Measurements from ENCODE around the gene ERFL.

Gene ERFL

GRCh38 chr19:41936961-41937360 is 8.7 kb upstream of the ERFL start:
- H3K36me3 ChIP-seq (ENCODE audit: insufficient read depth, low read length), result no peaks in the 10 kb centered on the region
- no peak overlapping the region for H2AFZ ChIP-seq (ENCODE audit: low read length)
- H4K20me1 ChIP-seq (ENCODE audit: insufficient read depth, low read length), result no peaks in the 10 kb centered on the region
- peaks cover 46% of the 10 kb centered on the region for H3K4me1 ChIP-seq (ENCODE audit: insufficient read depth, low read length, severe bottlenecking)
- H3K27ac ChIP-seq (ENCODE audit: low read depth, low read length, poor library complexity, severe bottlenecking), result no peak overlapping the region
- no peaks in the 10 kb centered on the region for H3K9me3 ChIP-seq (ENCODE audit: low read length)
- TF ChIP-seq EZH2 (IDR thresholded peaks at IDR 0.05; ENCODE audit: borderline replicate concordance, low read length), result no peak
- TF ChIP-seq, protein P1, sequence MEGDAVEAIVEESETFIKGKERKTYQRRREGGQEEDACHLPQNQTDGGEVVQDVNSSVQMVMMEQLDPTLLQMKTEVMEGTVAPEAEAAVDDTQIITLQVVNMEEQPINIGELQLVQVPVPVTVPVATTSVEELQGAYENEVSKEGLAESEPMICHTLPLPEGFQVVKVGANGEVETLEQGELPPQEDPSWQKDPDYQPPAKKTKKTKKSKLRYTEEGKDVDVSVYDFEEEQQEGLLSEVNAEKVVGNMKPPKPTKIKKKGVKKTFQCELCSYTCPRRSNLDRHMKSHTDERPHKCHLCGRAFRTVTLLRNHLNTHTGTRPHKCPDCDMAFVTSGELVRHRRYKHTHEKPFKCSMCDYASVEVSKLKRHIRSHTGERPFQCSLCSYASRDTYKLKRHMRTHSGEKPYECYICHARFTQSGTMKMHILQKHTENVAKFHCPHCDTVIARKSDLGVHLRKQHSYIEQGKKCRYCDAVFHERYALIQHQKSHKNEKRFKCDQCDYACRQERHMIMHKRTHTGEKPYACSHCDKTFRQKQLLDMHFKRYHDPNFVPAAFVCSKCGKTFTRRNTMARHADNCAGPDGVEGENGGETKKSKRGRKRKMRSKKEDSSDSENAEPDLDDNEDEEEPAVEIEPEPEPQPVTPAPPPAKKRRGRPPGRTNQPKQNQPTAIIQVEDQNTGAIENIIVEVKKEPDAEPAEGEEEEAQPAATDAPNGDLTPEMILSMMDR (IDR thresholded peaks at IDR 0.05; ENCODE audit: low read length), result no peak
- H3F3A ChIP-seq (ENCODE audit: insufficient read depth, low read length), result peaks cover 7% of the 10 kb centered on the region; the same call in 1 of the 2 replicates
- no peak overlapping the region for H3K4me2 ChIP-seq (ENCODE audit: low read length)
- peaks cover 13% of the 10 kb centered on the region; the same call in 1 of the 2 replicates for H3K27me3 ChIP-seq (ENCODE audit: insufficient read depth, low read length)
- no peaks in the 10 kb centered on the region for H3K79me2 ChIP-seq (ENCODE audit: insufficient read depth, low read length)
- H3K9me2 ChIP-seq (ENCODE audit: low read depth, low read length), result no peaks in the 10 kb centered on the region
- H3K9ac ChIP-seq (ENCODE audit: low read length), result no peak overlapping the region; the same call in 1 of the 2 replicates
- H3K4me3 ChIP-seq (ENCODE audit: low read depth, low read length, poor library complexity, severe bottlenecking), result no peak overlapping the region

DNA sequence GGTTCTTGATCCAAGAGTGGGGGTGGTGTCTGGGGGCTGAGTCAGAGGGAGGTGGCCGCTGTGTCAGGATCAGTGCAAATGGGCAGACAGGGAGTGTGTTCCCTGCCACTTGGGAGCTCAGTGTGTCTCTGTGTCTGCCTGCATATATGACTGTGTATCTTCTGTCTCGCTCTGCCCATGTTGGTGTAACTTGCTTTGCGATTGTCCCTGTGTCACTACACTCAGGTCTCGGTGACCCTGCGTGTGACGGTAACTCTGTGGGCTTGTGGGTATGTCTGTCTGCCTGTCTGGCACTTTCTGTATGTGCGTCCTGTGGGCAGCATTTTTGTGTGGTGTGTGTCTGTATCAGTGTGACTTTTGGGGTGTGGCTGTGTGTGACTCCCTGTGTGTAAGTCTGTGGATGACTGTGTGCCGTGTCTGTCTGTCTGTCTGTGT is 8.2 kb upstream of the ERFL start:
- Histone ChIP-seq H3K79me2 (ENCODE audit: insufficient read depth, low read length) (no peaks in the 10 kb centered on the region), H3K9me2 (ENCODE audit: low read depth, low read length) (no peaks in the 10 kb centered on the region), H3K4me2 (ENCODE audit: low read length) (no peak overlapping the region), H3K27me3 (ENCODE audit: insufficient read depth, low read length) (peaks cover 13% of the 10 kb centered on the region; the same call in 1 of the 2 replicates), H3K36me3 (ENCODE audit: insufficient read depth, low read length) (no peaks in the 10 kb centered on the region), H3F3A (ENCODE audit: insufficient read depth, low read length) (peaks cover 7% of the 10 kb centered on the region; the same call in 1 of the 2 replicates), H3K27ac (ENCODE audit: low read depth, low read length, poor library complexity, severe bottlenecking) (no peak overlapping the region), H3K4me3 (ENCODE audit: low read depth, low read length, poor library complexity, severe bottlenecking) (no peak overlapping the region), H4K20me1 (ENCODE audit: insufficient read depth, low read length) (no peaks in the 10 kb centered on the region), H3K9ac (ENCODE audit: low read length) (no peak overlapping the region; the same call in 1 of the 2 replicates), H3K9me3 (ENCODE audit: low read length) (no peaks in the 10 kb centered on the region), H2AFZ (ENCODE audit: low read length) (no peak overlapping the region), H3K4me1 (ENCODE audit: insufficient read depth, low read length, severe bottlenecking) (peaks cover 46% of the 10 kb centered on the region)
- no peak for TF ChIP-seq EZH2 (IDR thresholded peaks at IDR 0.05; ENCODE audit: borderline replicate concordance, low read length)
- TF ChIP-seq, protein P1 (IDR thresholded peaks at IDR 0.05; ENCODE audit: low read length), result no peak

DNA sequence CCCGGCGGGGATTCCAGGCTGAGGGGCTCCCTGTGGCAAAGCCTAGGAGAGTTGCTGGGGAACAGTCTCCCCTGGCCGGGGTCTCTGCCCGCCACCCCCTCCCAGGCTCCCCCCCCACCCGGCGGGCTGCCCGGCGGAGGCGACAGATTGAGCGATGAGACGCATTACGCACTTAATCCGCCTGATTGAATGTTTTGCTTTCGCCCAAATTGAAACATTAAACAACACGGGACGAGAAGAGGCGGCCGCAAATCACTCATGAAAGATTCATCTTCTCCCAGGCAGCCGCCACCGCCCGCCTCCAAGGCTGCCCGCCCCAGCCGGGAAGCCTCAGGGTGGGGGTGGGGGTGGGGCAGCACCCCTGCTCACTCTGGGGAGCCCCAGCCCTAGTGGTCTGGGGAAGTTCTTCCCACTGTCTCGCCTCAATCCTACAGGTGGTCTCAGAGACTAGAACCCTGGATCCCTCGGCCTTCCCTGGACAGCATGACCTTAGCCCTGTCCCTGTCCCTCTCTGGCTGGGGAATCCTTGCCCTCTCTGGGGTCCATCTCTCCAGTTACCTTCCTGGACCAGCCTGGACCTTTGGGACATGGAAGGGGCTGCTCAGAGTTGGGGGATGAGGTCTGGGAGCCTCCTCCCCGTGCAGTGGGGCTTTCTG is 7.6 kb upstream of the ERFL start:
- Histone ChIP-seq H3K9me2 (ENCODE audit: low read depth, low read length) (no peaks in the 10 kb centered on the region), H3K27ac (ENCODE audit: low read depth, low read length, poor library complexity, severe bottlenecking) (no peak overlapping the region), H3K36me3 (ENCODE audit: insufficient read depth, low read length) (no peaks in the 10 kb centered on the region), H3K9me3 (ENCODE audit: low read length) (no peaks in the 10 kb centered on the region), H3K4me3 (ENCODE audit: low read depth, low read length, poor library complexity, severe bottlenecking) (no peak overlapping the region), H3K4me2 (ENCODE audit: low read length) (no peak overlapping the region), H3K79me2 (ENCODE audit: insufficient read depth, low read length) (no peaks in the 10 kb centered on the region), H3F3A (ENCODE audit: insufficient read depth, low read length) (peaks cover 7% of the 10 kb centered on the region; the same call in 1 of the 2 replicates), H4K20me1 (ENCODE audit: insufficient read depth, low read length) (no peaks in the 10 kb centered on the region), H3K4me1 (ENCODE audit: insufficient read depth, low read length, severe bottlenecking) (peaks cover 41% of the 10 kb centered on the region), H3K27me3 (ENCODE audit: insufficient read depth, low read length) (peaks cover 13% of the 10 kb centered on the region; the same call in 1 of the 2 replicates), H2AFZ (ENCODE audit: low read length) (no peak overlapping the region), H3K9ac (ENCODE audit: low read length) (no peak overlapping the region)
- TF ChIP-seq, protein P1 (IDR thresholded peaks at IDR 0.05; ENCODE audit: low read length), result no peak
- no peak for TF ChIP-seq EZH2 (IDR thresholded peaks at IDR 0.05; ENCODE audit: borderline replicate concordance, low read length)

All from OCI-LY1 (cell line).